HG02938 (cell line): ENCODE measurements around the gene AARS2.
"Not testable (repeated sequence)": the region's sequence is repeated elsewhere in the genome, so short reads cannot be mapped to it uniquely, and the experiment has no call there.

Experiments used
- ATAC-seq: cut with Tn5 transposase; IDR thresholded peaks from one replicate; pipeline ENCODE4 v1.9.1; 2021; ENCODE audit warnings: mild to moderate bottlenecking, moderate library complexity; ENCODE audit not compliant: unreplicated experiment

AARS2 gene

GRCh38 chr6:44312901-44313788 is at the start of gene AARS2:
Gene AARS2 (minus strand): TSS chr6:44313347. CDS start chr6:44313323, 24 bp downstream.
- ATAC-seq, result peak; percentile 87

- ATAC-seq, result no peak
These were observed 48.8 kb upstream of the AARS2 start for GRCh38 chr6:44361947-44362346.

GRCh38 chr6:44359973-44360372 is 46.8 kb upstream of the AARS2 start:
- no peak for ATAC-seq

GRCh38 chr6:44356487-44356886 is 43.3 kb upstream of the AARS2 start:
- ATAC-seq, result no peak

GRCh38 chr6:44355640-44356039 is 42.5 kb upstream of the AARS2 start:
- ATAC-seq, result no peak

GRCh38 chr6:44353336-44353735 is 40.2 kb upstream of the AARS2 start:
- ATAC-seq, result no peak

GRCh38 chr6:44352259-44352658 is 39.1 kb upstream of the AARS2 start:
- ATAC-seq, result no peak

- not testable (repeated sequence) for ATAC-seq
These were observed 37.5 kb upstream of the AARS2 start for GRCh38 chr6:44350650-44350994.

GRCh38 chr6:44349904-44350649 is 36.9 kb upstream of the AARS2 start:
- ATAC-seq, result no peak

- ATAC-seq, result not testable (repeated sequence)
These were observed 33.7 kb upstream of the AARS2 start for GRCh38 chr6:44346818-44347217.

GRCh38 chr6:44342489-44342888 is 29.3 kb upstream of the AARS2 start, which contains the start of gene SPATS1:
Gene SPATS1 (plus strand): TSS chr6:44342650. CDS start chr6:44343096, 446 bp downstream.
- no peak for ATAC-seq

GRCh38 chr6:44342052-44342451 is 28.9 kb upstream of the AARS2 start:
- ATAC-seq, result no peak

GRCh38 chr6:44341095-44341890 is 28.1 kb upstream of the AARS2 start:
- no peak for ATAC-seq

- no peak for ATAC-seq
These were observed 26.8 kb upstream of the AARS2 start for GRCh38 chr6:44339763-44340625.

- no peak for ATAC-seq
These were observed 26.2 kb upstream of the AARS2 start for GRCh38 chr6:44339301-44339700.

- ATAC-seq, result no peak
These were observed 25.3 kb upstream of the AARS2 start for GRCh38 chr6:44338228-44339122.

- ATAC-seq, result no peak
These were observed 22.5 kb upstream of the AARS2 start for GRCh38 chr6:44335631-44336030.

GRCh38 chr6:44333942-44334341 is 20.8 kb upstream of the AARS2 start:
- no peak for ATAC-seq

- ATAC-seq, result no peak
These were observed 20.2 kb upstream of the AARS2 start for GRCh38 chr6:44333273-44333919.
